ENCODE data around the gene RAVER2.

- TF ChIP-seq CTCF (IDR thresholded peaks at IDR 0.05; ENCODE audit: poor library complexity) = no peak
- no peak for TF ChIP-seq EZH2 (IDR thresholded peaks at IDR 0.05; ENCODE audit: borderline replicate concordance)
Observed at GRCh38 chr1:64877151-64877550, 132.3 kb downstream of the RAVER2 start.
